Measurements from ENCODE around the gene SPAG9.

Gene SPAG9

GRCh38 chr17:51029568-51030463 is 90.9 kb downstream of the SPAG9 start:
- DNase-seq: peak in 1 of 2 donors; percentile 46

GRCh38 chr17:51029142-51029541 is 91.5 kb downstream of the SPAG9 start:
- DNase-seq: no peak

- DNase-seq: no peak
These were observed 92.3 kb downstream of the SPAG9 start for GRCh38 chr17:51028176-51028863.

GRCh38 chr17:51018541-51018940 is 102.1 kb downstream of the SPAG9 start:
- DNase-seq: no peak

GRCh38 chr17:51017270-51017669 is 103.4 kb downstream of the SPAG9 start:
- DNase-seq: no peak

- no peak for DNase-seq
These were observed 104.6 kb downstream of the SPAG9 start for GRCh38 chr17:51016099-51016498.

GRCh38 chr17:51015145-51015558 is 105.5 kb downstream of the SPAG9 start:
- no peak for DNase-seq

GRCh38 chr17:51014129-51014528 is 106.5 kb downstream of the SPAG9 start:
- no peak for DNase-seq

- DNase-seq: no peak
These were observed 107.3 kb downstream of the SPAG9 start for GRCh38 chr17:51013322-51013721.

- no peak for DNase-seq
These were observed 108.1 kb downstream of the SPAG9 start for GRCh38 chr17:51012538-51012937.

- no peak for DNase-seq
These were observed 110.4 kb downstream of the SPAG9 start for GRCh38 chr17:51010173-51010675.

- no peak for DNase-seq
These were observed 114.1 kb downstream of the SPAG9 start for GRCh38 chr17:51006601-51007000.

- no peak for DNase-seq
These were observed 114.9 kb downstream of the SPAG9 start for GRCh38 chr17:51005768-51006167.

- DNase-seq: no peak
These were observed 116.4 kb downstream of the SPAG9 start for GRCh38 chr17:51004249-51004648.

GRCh38 chr17:51000835-51001638 is 119.6 kb downstream of the SPAG9 start:
- DNase-seq: peak in 1 of 2 donors; percentile 78

GRCh38 chr17:50995668-50996067 is 125.0 kb downstream of the SPAG9 start:
- no peak for DNase-seq

GRCh38 chr17:50993544-50993943 is 127.1 kb downstream of the SPAG9 start:
- no peak for DNase-seq

- no peak for DNase-seq
These were observed 131.5 kb downstream of the SPAG9 start for GRCh38 chr17:50989149-50989548.

- no peak for DNase-seq
These were observed 132.2 kb downstream of the SPAG9 start for GRCh38 chr17:50988427-50988826.

- DNase-seq: no peak
These were observed 133.5 kb downstream of the SPAG9 start for GRCh38 chr17:50986989-50987660.

GRCh38 chr17:50981279-50981678 is 139.4 kb downstream of the SPAG9 start:
- DNase-seq: no peak

GRCh38 chr17:50979524-50979927 is 141.1 kb downstream of the SPAG9 start:
- no peak for DNase-seq
